Measurements from ENCODE around the gene RBM22. TPM values are rescaled to one million over a fixed set of nuclear protein-coding genes. Genes with fewer than 3 reads are reported as not detected.

Gene RBM22
- total RNA-seq, 1 experiment from 2014 or later: 34.0 TPM

DNA sequence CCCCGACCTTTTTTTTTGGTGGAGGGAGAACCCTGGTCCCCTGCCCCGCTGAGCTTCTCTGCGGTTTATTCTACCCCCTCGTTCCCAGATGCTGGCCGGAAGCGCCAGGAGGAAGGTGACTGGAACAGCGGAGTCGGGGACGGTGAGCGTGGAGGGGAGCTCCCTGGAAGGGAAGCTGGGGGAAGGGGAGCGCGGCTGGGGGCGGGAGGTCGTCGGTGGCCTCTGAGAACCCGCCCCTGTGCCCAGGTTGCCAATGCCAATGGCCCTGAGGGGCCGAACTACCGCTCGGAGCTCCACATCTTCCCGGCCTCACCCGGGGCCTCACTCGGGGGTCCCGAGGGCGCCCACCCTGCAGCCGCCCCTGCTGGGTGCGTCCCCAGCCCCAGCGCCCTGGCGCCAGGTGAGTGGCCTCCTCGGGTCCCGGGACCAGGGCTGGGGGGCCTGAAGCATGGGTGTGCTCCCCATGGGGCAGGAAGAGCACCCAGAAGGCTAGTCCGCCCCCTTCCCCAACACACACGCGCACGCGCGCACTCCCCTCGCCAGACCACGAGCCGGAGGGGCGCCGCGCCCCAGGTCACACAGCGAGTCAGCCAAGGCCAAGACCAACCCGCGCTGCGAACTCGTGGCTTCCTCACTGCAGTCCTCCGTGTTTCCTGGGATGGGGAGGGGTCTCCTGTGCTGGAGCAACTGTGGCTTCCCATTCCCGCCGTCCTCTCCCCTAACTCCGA, 29.2 kb downstream of the RBM22 start (continued):
- TF ChIP-seq, protein P1, sequence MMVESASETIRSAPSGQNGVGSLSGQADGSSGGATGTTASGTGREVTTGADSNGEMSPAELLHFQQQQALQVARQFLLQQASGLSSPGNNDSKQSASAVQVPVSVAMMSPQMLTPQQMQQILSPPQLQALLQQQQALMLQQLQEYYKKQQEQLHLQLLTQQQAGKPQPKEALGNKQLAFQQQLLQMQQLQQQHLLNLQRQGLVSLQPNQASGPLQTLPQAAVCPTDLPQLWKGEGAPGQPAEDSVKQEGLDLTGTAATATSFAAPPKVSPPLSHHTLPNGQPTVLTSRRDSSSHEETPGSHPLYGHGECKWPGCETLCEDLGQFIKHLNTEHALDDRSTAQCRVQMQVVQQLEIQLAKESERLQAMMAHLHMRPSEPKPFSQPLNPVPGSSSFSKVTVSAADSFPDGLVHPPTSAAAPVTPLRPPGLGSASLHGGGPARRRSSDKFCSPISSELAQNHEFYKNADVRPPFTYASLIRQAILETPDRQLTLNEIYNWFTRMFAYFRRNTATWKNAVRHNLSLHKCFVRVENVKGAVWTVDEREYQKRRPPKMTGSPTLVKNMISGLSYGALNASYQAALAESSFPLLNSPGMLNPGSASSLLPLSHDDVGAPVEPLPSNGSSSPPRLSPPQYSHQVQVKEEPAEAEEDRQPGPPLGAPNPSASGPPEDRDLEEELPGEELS (CRISPR knock-in tag; IDR thresholded peaks at IDR 0.05): peak; percentile 17; the same call in 1 of the 2 replicates
- TF ChIP-seq KAT7 (CRISPR knock-in tag; IDR thresholded peaks at IDR 0.05; ENCODE audit: borderline replicate concordance): peak; percentile 58; the same call in 1 of the 2 replicates
- TF ChIP-seq, protein P2, sequence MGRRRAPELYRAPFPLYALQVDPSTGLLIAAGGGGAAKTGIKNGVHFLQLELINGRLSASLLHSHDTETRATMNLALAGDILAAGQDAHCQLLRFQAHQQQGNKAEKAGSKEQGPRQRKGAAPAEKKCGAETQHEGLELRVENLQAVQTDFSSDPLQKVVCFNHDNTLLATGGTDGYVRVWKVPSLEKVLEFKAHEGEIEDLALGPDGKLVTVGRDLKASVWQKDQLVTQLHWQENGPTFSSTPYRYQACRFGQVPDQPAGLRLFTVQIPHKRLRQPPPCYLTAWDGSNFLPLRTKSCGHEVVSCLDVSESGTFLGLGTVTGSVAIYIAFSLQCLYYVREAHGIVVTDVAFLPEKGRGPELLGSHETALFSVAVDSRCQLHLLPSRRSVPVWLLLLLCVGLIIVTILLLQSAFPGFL (CRISPR knock-in tag; IDR thresholded peaks at IDR 0.05; ENCODE audit: borderline replicate concordance): no peak
- TF ChIP-seq, protein P3, sequence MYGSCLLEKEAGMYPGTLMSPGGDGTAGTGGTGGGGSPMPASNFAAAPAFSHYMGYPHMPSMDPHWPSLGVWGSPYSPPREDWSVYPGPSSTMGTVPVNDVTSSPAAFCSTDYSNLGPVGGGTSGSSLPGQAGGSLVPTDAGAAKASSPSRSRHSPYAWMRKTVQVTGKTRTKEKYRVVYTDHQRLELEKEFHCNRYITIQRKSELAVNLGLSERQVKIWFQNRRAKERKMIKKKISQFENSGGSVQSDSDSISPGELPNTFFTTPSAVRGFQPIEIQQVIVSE (CRISPR knock-in tag; IDR thresholded peaks at IDR 0.05; ENCODE audit: borderline replicate concordance): no peak
- TF ChIP-seq, protein P4, sequence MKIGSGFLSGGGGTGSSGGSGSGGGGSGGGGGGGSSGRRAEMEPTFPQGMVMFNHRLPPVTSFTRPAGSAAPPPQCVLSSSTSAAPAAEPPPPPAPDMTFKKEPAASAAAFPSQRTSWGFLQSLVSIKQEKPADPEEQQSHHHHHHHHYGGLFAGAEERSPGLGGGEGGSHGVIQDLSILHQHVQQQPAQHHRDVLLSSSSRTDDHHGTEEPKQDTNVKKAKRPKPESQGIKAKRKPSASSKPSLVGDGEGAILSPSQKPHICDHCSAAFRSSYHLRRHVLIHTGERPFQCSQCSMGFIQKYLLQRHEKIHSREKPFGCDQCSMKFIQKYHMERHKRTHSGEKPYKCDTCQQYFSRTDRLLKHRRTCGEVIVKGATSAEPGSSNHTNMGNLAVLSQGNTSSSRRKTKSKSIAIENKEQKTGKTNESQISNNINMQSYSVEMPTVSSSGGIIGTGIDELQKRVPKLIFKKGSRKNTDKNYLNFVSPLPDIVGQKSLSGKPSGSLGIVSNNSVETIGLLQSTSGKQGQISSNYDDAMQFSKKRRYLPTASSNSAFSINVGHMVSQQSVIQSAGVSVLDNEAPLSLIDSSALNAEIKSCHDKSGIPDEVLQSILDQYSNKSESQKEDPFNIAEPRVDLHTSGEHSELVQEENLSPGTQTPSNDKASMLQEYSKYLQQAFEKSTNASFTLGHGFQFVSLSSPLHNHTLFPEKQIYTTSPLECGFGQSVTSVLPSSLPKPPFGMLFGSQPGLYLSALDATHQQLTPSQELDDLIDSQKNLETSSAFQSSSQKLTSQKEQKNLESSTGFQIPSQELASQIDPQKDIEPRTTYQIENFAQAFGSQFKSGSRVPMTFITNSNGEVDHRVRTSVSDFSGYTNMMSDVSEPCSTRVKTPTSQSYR (CRISPR knock-in tag; IDR thresholded peaks at IDR 0.05): 0 out of 2 replicates have a peak, but pooled peaks have one; percentile 11
- TF ChIP-seq, protein P5, sequence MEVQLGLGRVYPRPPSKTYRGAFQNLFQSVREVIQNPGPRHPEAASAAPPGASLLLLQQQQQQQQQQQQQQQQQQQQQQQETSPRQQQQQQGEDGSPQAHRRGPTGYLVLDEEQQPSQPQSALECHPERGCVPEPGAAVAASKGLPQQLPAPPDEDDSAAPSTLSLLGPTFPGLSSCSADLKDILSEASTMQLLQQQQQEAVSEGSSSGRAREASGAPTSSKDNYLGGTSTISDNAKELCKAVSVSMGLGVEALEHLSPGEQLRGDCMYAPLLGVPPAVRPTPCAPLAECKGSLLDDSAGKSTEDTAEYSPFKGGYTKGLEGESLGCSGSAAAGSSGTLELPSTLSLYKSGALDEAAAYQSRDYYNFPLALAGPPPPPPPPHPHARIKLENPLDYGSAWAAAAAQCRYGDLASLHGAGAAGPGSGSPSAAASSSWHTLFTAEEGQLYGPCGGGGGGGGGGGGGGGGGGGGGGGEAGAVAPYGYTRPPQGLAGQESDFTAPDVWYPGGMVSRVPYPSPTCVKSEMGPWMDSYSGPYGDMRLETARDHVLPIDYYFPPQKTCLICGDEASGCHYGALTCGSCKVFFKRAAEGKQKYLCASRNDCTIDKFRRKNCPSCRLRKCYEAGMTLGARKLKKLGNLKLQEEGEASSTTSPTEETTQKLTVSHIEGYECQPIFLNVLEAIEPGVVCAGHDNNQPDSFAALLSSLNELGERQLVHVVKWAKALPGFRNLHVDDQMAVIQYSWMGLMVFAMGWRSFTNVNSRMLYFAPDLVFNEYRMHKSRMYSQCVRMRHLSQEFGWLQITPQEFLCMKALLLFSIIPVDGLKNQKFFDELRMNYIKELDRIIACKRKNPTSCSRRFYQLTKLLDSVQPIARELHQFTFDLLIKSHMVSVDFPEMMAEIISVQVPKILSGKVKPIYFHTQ (CRISPR knock-in tag; IDR thresholded peaks at IDR 0.05): no peak
- no peak for TF ChIP-seq MXD4 (CRISPR knock-in tag; IDR thresholded peaks at IDR 0.05; ENCODE audit: borderline replicate concordance)
- TF ChIP-seq TEAD1 (CRISPR knock-in tag; IDR thresholded peaks at IDR 0.05): 0 out of 2 replicates have a peak, but pooled peaks have one; percentile 6
- TF ChIP-seq ATF1 (CRISPR knock-in tag; IDR thresholded peaks at IDR 0.05): no peak
- TF ChIP-seq, protein P6, sequence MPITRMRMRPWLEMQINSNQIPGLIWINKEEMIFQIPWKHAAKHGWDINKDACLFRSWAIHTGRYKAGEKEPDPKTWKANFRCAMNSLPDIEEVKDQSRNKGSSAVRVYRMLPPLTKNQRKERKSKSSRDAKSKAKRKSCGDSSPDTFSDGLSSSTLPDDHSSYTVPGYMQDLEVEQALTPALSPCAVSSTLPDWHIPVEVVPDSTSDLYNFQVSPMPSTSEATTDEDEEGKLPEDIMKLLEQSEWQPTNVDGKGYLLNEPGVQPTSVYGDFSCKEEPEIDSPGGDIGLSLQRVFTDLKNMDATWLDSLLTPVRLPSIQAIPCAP (CRISPR knock-in tag; IDR thresholded peaks at IDR 0.05): peak; percentile 14; the same call in 1 of the 2 replicates
- TF ChIP-seq FOXK1 (CRISPR knock-in tag; IDR thresholded peaks at IDR 0.05): 0 out of 2 replicates have a peak, but pooled peaks have one; percentile 14
- peak; percentile 81 for TF ChIP-seq ZNF423 (CRISPR knock-in tag; IDR thresholded peaks at IDR 0.05)
- 0 out of 2 replicates have a peak, but pooled peaks have one; percentile 57 for TF ChIP-seq ZNF219 (CRISPR knock-in tag; IDR thresholded peaks at IDR 0.05; ENCODE audit: borderline replicate concordance)
- no peak for TF ChIP-seq PRRX2 (CRISPR knock-in tag; IDR thresholded peaks at IDR 0.05)
- TF ChIP-seq ZNF263 (CRISPR knock-in tag; IDR thresholded peaks at IDR 0.05; ENCODE audit: low read depth): peak; percentile 54; the same call in 1 of the 2 replicates
- TF ChIP-seq RELA (CRISPR knock-in tag; IDR thresholded peaks at IDR 0.05; ENCODE audit: borderline replicate concordance): peak; percentile 22; the same call in 1 of the 2 replicates
- TF ChIP-seq RORB (CRISPR knock-in tag; IDR thresholded peaks at IDR 0.05): no peak
- TF ChIP-seq SMAD3 (CRISPR knock-in tag; IDR thresholded peaks at IDR 0.05; ENCODE audit: borderline replicate concordance): no peak
- TF ChIP-seq, protein P7, sequence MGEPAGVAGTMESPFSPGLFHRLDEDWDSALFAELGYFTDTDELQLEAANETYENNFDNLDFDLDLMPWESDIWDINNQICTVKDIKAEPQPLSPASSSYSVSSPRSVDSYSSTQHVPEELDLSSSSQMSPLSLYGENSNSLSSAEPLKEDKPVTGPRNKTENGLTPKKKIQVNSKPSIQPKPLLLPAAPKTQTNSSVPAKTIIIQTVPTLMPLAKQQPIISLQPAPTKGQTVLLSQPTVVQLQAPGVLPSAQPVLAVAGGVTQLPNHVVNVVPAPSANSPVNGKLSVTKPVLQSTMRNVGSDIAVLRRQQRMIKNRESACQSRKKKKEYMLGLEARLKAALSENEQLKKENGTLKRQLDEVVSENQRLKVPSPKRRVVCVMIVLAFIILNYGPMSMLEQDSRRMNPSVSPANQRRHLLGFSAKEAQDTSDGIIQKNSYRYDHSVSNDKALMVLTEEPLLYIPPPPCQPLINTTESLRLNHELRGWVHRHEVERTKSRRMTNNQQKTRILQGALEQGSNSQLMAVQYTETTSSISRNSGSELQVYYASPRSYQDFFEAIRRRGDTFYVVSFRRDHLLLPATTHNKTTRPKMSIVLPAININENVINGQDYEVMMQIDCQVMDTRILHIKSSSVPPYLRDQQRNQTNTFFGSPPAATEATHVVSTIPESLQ (CRISPR knock-in tag; IDR thresholded peaks at IDR 0.05): no peak
- peak; percentile 46; the same call in 1 of the 2 replicates for TF ChIP-seq ESRRA (CRISPR knock-in tag; IDR thresholded peaks at IDR 0.05; ENCODE audit: borderline replicate concordance)
- TF ChIP-seq, protein P8, sequence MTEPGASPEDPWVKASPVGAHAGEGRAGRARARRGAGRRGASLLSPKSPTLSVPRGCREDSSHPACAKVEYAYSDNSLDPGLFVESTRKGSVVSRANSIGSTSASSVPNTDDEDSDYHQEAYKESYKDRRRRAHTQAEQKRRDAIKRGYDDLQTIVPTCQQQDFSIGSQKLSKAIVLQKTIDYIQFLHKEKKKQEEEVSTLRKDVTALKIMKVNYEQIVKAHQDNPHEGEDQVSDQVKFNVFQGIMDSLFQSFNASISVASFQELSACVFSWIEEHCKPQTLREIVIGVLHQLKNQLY (CRISPR knock-in tag; IDR thresholded peaks at IDR 0.05): no peak; the same call in 1 of the 2 replicates
- TF ChIP-seq FOXP1 (CRISPR knock-in tag; IDR thresholded peaks at IDR 0.05; ENCODE audit: borderline replicate concordance): no peak
- peak; percentile 16; the same call in 1 of the 2 replicates for TF ChIP-seq TP53 (CRISPR knock-in tag; IDR thresholded peaks at IDR 0.05)

All from WTC11 (cell line).